Bronchus fibroblast of lung (primary cell): ENCODE measurements around the gene STAG1. TPM values are rescaled to one million over a fixed set of nuclear protein-coding genes. Genes with fewer than 3 reads are reported as not detected.

Experiments
- total RNA-seq: library from RNA; depleted of rRNA; stranded (reverse); fragments of >200 nt; gene quantifications from 2 replicates; pipeline ENCODE4 v1.2.3, GENCODE V29; 2015

STAG1 gene
- 17.1 and 19.3 TPM in 2 replicates for total RNA-seq

GRCh38 chr3:136752172-136752421, at the start of gene STAG1:
Gene STAG1 (minus strand): TSS chr3:136752378. CDS start chr3:136630898, 121,480 bp downstream.

Other genes starting within 250 kb of the STAG1 start
- 5.9 and 6.8 TPM in 2 replicates for gene SLC35G2, start 66.7 kb upstream of the STAG1 start, total RNA-seq
- 19.0 and 20.3 TPM in 2 replicates for gene NCK1, start 109.8 kb upstream of the STAG1 start, total RNA-seq
- 2.2 and 3.0 TPM in 2 replicates for gene IL20RB, start 205.6 kb upstream of the STAG1 start, total RNA-seq